HCT116 (cell line): ENCODE data around the gene SUCLG1. TPM values are rescaled to one million over a fixed set of nuclear protein-coding genes. Genes with fewer than 3 reads are reported as not detected.

Experiments
- ATAC-seq: fragments of 200-7000 bp; cut with Tn5 transposase; 2 replicates; pipeline ENCODE4 v1.9.1; 2020; ENCODE audit warnings: mild to moderate bottlenecking, moderate library complexity
- BruUV-seq: library from RNA; stranded (reverse); fragments of 400-500 nt; replicated peaks from 2 replicates; lab custom pipeline; 2021; lab: Mats Ljungman, UMichigan
- CTCF ChIA-PET: fragments of 300-600 bp; sonication (Branson Sonifier 250); formaldehyde crosslinking; loops from one replicate; lab custom pipeline; 2021; ENCODE audit warnings: antibody characterized with exemption; lab: Charles Lee
- POLR2A ChIA-PET: fragments of 300-600, 350-600 bp; sonication (Branson Sonifier 250); formaldehyde crosslinking; loops from one replicate; lab custom pipeline; 2021; ENCODE audit warnings: antibody characterized with exemption; lab: Charles Lee
- RAD21 ChIA-PET, 2 experiments: fragments of 300-600 bp; sonication (Branson Sonifier 250); formaldehyde crosslinking; loops; one replicate each; lab custom pipeline; 2023; ENCODE audit warnings: low total read pairs in 2 of 2; ENCODE audit not compliant: uncharacterized antibody in 2 of 2, unreplicated experiment in 2 of 2, low non-redundant PET in 1 of 2; lab: Charles Lee
- DNase-seq: peaks from one replicate; pipeline ENCODE4 v3.0.0-alpha.2; 2010; ENCODE audit warnings: low read depth, low spot score
- H2AFZ ChIP-seq: fragments of 200-600 bp; shearing (Covaris generic), sonication (generic); 2 replicates; pipeline ENCODE4 v1.6.1; 2017; ENCODE audit warnings: low read depth, mixed run types, mixed read lengths, antibody characterized with exemption, low read length; ENCODE audit not compliant: poor library complexity, severe bottlenecking
- H3K27ac ChIP-seq: 2 replicates; pipeline ENCODE4 v1.5.1; 2012; ENCODE audit warnings: low read depth, low read length
- H3K27me3 ChIP-seq: fragments of 200-600 bp; sonication (generic); 2 replicates; pipeline ENCODE4 v1.6.1; 2016; ENCODE audit warnings: mixed run types, low read length, mixed read lengths; ENCODE audit not compliant: insufficient read depth
- H3K36me3 ChIP-seq, 2 experiments: fragments of 200-500 bp in 1 of 2; fragments of 200-600 bp in 1 of 2; sonication (Bioruptor generic) in 1 of 2; sonication (generic) in 1 of 2; 2 replicates each; pipeline versions ENCODE4 v1.5.1 to v1.6.1; 2014 to 2016; ENCODE audit warnings: low read length in 2 of 2, inconsistent platforms in 1 of 2, mixed read lengths in 1 of 2, mixed run types in 1 of 2; ENCODE audit not compliant: insufficient read depth in 2 of 2, control insufficient read depth in 1 of 2
- H3K4me1 ChIP-seq, 2 experiments: fragments of 200-600 bp in 1 of 2; sonication (generic) in 1 of 2; 2 replicates each; pipeline versions ENCODE4 v1.5.1 to v1.6.1; 2012 to 2017; ENCODE audit warnings: low read length in 2 of 2, inconsistent platforms in 1 of 2, mild to moderate bottlenecking in 1 of 2, mixed read lengths in 1 of 2, mixed run types in 1 of 2, moderate library complexity in 1 of 2; ENCODE audit not compliant: insufficient read depth in 2 of 2, control insufficient read depth in 1 of 2
- H3K4me2 ChIP-seq: fragments of 200-600 bp; sonication (generic); 2 replicates; pipeline ENCODE4 v1.6.1; 2017; ENCODE audit warnings: mixed run types, low read length, mixed read lengths
- H3K4me3 ChIP-seq, 2 experiments: fragments of 200-600 bp in 1 of 2; sonication (generic) in 1 of 2; replicated peaks in 1 of 2; 2 replicates each; pipeline ENCODE4 v1.5.1; 2011 to 2016; ENCODE audit warnings: low read length in 2 of 2, control low read depth in 1 of 2, low read depth in 1 of 2, mild to moderate bottlenecking in 1 of 2, mixed read lengths in 1 of 2, mixed run types in 1 of 2
- H3K79me2 ChIP-seq: fragments of 200-600 bp; sonication (generic); 2 replicates; pipeline ENCODE4 v1.6.1; 2017; ENCODE audit warnings: mild to moderate bottlenecking, mixed run types, low read length, moderate library complexity, mixed read lengths; ENCODE audit not compliant: insufficient read depth
- H3K9ac ChIP-seq: fragments of 200-600 bp; sonication (generic); 2 replicates; pipeline ENCODE4 v1.6.1; 2016; ENCODE audit warnings: low read length, mixed read lengths
- H3K9me2 ChIP-seq: fragments of 200-600 bp; sonication (generic), shearing (Covaris generic); 2 replicates; pipeline ENCODE4 v1.6.1; 2017; ENCODE audit warnings: mixed run types, mild to moderate bottlenecking, moderate library complexity; ENCODE audit not compliant: insufficient read depth
- H3K9me3 ChIP-seq, 2 experiments: fragments of 200-500 bp in 1 of 2; fragments of 200-600 bp in 1 of 2; sonication (Bioruptor generic) in 1 of 2; sonication (generic) in 1 of 2; 2 replicates each; pipeline ENCODE4 v1.6.1; 2014 to 2017; ENCODE audit warnings: low read length in 2 of 2, mixed read lengths in 2 of 2, inconsistent platforms in 1 of 2, low read depth in 1 of 2, mild to moderate bottlenecking in 1 of 2, mixed run types in 1 of 2, moderate library complexity in 1 of 2; ENCODE audit not compliant: control insufficient read depth in 1 of 2, insufficient read depth in 1 of 2
- H4K20me1 ChIP-seq: fragments of 200-600 bp; sonication (generic), shearing (Covaris generic); 2 replicates; pipeline ENCODE4 v1.6.1; 2017; ENCODE audit warnings: mixed run types, mild to moderate bottlenecking, moderate library complexity; ENCODE audit not compliant: insufficient read depth
- CBX3 ChIP-seq: IDR thresholded peaks from 2 replicates; pipeline ENCODE4 v1.6.1; 2012; ENCODE audit warnings: low read depth
- ELF1 ChIP-seq: IDR thresholded peaks from 2 replicates; pipeline ENCODE4 v1.6.1; 2012; ENCODE audit warnings: low read depth, borderline replicate concordance
- FOSL1 ChIP-seq: IDR thresholded peaks from 2 replicates; pipeline ENCODE4 v1.6.1; 2012; ENCODE audit warnings: low read depth
- JUND ChIP-seq: IDR thresholded peaks from 2 replicates; pipeline ENCODE4 v1.6.1; 2012
- MAX ChIP-seq: IDR thresholded peaks from 2 replicates; pipeline ENCODE4 v1.6.1; 2012
- POLR2A ChIP-seq: IDR thresholded peaks from 2 replicates; pipeline ENCODE4 v1.7.0; 2011; ENCODE audit warnings: borderline replicate concordance; ENCODE audit not compliant: insufficient read depth, insufficient read length; ENCODE audit errors: extremely low read depth
- REST ChIP-seq: IDR thresholded peaks from 2 replicates; pipeline ENCODE4 v1.6.1; 2012; ENCODE audit warnings: low read depth
- SIN3A ChIP-seq: IDR thresholded peaks from 2 replicates; pipeline ENCODE4 v1.6.1; 2012; ENCODE audit warnings: low read depth
- SP1 ChIP-seq: IDR thresholded peaks from 2 replicates; pipeline ENCODE4 v1.6.1; 2012; ENCODE audit warnings: low read depth
- SRF ChIP-seq: IDR thresholded peaks from 2 replicates; pipeline ENCODE4 v1.6.1; 2012; ENCODE audit warnings: low read depth
- intact Hi-C: fragments of 100-400 bp; cut with micrococcal nuclease; formaldehyde crosslinking; loops from 2 replicates; pipeline ENCODE4 v1.10.0; 2022
- total RNA-seq: library from RNA; stranded (reverse); gene quantifications from one replicate; pipeline ENCODE4 v1.2.1, GENCODE V29; 2021; ENCODE audit not compliant: unreplicated experiment
- TF ChIP-seq, protein P1 (sequence below): IDR thresholded peaks from 2 replicates; pipeline ENCODE4 v1.6.1; 2011; ENCODE audit warnings: mild to moderate bottlenecking, low read length, moderate library complexity; ENCODE audit not compliant: insufficient replicate concordance; ENCODE audit errors: extremely low read depth

The SUCLG1 gene
- total RNA-seq, 1 experiment from 2014 or later: 56.3 TPM

GRCh38 chr2:84450288-84451227 lies 8.5 kb downstream of the SUCLG1 start:
- DNase-seq (no peak), ATAC-seq (no peak)
- Histone ChIP-seq H2AFZ (no peak overlapping the region), H3K27me3 (no peaks in the 10 kb centered on the region), H3K27ac (no peak overlapping the region), H3K4me1 (no peaks in the 10 kb centered on the region), H4K20me1 (no peaks in the 10 kb centered on the region), H3K9ac (no peak overlapping the region), H3K79me2 (peaks cover 59% of the 10 kb centered on the region), H3K4me3 (no peak overlapping the region), H3K4me2 (no peak overlapping the region), H3K9me3 (no peaks in the 10 kb centered on the region), H3K36me3 (0 out of 4 replicates have a peak, but pooled peaks cover 0 to 4% of the 10 kb centered on the region in 2 experiments), H3K9me2 (no peaks in the 10 kb centered on the region)
- intact Hi-C loops: no loop called here
- CTCF ChIA-PET: no interaction called here
- no TSS peak for BruUV-seq
- TF ChIP-seq POLR2A (no peak), SRF (no peak)
- POLR2A ChIA-PET: no interaction called here
- RAD21 ChIA-PET: no interaction called here

DNA sequence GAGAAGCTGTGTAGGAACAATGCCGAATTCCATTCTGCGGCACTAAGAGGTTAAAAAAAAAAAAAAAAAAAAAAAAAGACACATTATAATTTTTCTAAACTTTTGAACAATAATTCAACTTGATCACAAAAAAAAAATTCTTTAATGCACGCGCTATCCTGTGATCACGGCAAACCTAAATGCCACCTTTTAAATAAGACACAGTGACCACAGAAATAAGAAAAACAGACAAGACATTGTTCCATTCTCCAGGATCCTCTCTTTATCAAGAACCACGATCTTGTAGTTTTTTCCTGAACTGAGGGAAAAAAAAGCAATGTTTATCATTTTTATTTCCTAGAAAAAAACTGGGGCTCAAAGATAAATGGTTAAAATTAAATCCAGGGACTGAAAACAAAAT lies 9.4 kb downstream of the SUCLG1 start:
- TF ChIP-seq CBX3 (no peak), REST (no peak), SP1 (no peak), ELF1 (no peak), JUND (no peak), SIN3A (no peak), FOSL1 (no peak), POLR2A (no peak), MAX (no peak)
- TF ChIP-seq, protein P1, sequence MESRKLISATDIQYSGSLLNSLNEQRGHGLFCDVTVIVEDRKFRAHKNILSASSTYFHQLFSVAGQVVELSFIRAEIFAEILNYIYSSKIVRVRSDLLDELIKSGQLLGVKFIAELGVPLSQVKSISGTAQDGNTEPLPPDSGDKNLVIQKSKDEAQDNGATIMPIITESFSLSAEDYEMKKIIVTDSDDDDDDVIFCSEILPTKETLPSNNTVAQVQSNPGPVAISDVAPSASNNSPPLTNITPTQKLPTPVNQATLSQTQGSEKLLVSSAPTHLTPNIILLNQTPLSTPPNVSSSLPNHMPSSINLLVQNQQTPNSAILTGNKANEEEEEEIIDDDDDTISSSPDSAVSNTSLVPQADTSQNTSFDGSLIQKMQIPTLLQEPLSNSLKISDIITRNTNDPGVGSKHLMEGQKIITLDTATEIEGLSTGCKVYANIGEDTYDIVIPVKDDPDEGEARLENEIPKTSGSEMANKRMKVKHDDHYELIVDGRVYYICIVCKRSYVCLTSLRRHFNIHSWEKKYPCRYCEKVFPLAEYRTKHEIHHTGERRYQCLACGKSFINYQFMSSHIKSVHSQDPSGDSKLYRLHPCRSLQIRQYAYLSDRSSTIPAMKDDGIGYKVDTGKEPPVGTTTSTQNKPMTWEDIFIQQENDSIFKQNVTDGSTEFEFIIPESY: no peak
- no peak for DNase-seq
- Histone ChIP-seq H3K27me3 (no peaks in the 10 kb centered on the region), H3K9me2 (no peaks in the 10 kb centered on the region), H3K9ac (no peak overlapping the region), H3K79me2 (peaks cover 55% of the 10 kb centered on the region), H3K36me3 (0 out of 4 replicates have a peak, but pooled peaks cover 0 to 4% of the 10 kb centered on the region in 2 experiments), H3K4me2 (no peak overlapping the region), H4K20me1 (no peaks in the 10 kb centered on the region), H3K9me3 (no peaks in the 10 kb centered on the region), H3K4me1 (no peaks in the 10 kb centered on the region), H3K4me3 (no peak overlapping the region), H3K27ac (no peak overlapping the region), H2AFZ (no peak overlapping the region)
- CTCF ChIA-PET: no interaction called here
- POLR2A ChIA-PET: no interaction called here
- RAD21 ChIA-PET: no interaction called here
- ATAC-seq: no peak
- intact Hi-C loops: no loop called here
- BruUV-seq: no TSS peak
